ENCODE results near the gene TET3. TPM values are rescaled to one million over a fixed set of nuclear protein-coding genes. Genes with fewer than 3 reads are reported as not detected.

The TET3 gene
- total RNA-seq, 6 experiments from 2014 or later: 3.2 to 3.7 (median 3.4) TPM

DNA sequence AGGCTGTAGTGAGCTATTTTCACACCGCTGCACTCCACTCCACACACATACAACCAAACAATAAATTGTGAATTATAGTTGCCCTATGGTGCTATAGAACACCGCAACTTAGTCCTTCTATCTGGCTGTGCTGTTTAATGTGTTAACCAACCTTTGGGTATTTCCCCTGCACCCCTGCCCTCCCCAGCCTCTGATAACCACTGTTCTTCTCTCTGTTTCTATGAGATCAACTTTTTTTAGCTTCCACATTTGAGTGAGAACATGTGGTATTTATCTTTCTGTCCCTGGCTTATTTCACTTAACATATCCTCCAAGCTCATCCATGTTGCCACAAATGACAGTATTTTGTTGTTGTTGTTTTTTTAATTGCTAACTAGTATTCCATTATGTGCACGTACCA lies 32.5 kb downstream of the TET3 start:
- no peak overlapping the region for H3K4me3 Mint-ChIP-seq
- no peak overlapping the region for H3K27ac Mint-ChIP-seq
- no peaks in the 10 kb centered on the region; the same call in 1 of the 2 replicates for H3K36me3 Mint-ChIP-seq (ENCODE audit: low read depth)
- H3K9me3 Mint-ChIP-seq: no peaks in the 10 kb centered on the region
- no peak for DNase-seq
- peaks cover 1% of the 10 kb centered on the region; the same call in 1 of the 2 replicates for H3K27me3 Mint-ChIP-seq (ENCODE audit: insufficient read depth)
- TF ChIP-seq, protein P1, sequence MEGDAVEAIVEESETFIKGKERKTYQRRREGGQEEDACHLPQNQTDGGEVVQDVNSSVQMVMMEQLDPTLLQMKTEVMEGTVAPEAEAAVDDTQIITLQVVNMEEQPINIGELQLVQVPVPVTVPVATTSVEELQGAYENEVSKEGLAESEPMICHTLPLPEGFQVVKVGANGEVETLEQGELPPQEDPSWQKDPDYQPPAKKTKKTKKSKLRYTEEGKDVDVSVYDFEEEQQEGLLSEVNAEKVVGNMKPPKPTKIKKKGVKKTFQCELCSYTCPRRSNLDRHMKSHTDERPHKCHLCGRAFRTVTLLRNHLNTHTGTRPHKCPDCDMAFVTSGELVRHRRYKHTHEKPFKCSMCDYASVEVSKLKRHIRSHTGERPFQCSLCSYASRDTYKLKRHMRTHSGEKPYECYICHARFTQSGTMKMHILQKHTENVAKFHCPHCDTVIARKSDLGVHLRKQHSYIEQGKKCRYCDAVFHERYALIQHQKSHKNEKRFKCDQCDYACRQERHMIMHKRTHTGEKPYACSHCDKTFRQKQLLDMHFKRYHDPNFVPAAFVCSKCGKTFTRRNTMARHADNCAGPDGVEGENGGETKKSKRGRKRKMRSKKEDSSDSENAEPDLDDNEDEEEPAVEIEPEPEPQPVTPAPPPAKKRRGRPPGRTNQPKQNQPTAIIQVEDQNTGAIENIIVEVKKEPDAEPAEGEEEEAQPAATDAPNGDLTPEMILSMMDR (IDR thresholded peaks at IDR 0.05): no peak
- H3K4me1 Mint-ChIP-seq (ENCODE audit: low read depth): peaks cover 4% of the 10 kb centered on the region; the same call in 1 of the 2 replicates

DNA sequence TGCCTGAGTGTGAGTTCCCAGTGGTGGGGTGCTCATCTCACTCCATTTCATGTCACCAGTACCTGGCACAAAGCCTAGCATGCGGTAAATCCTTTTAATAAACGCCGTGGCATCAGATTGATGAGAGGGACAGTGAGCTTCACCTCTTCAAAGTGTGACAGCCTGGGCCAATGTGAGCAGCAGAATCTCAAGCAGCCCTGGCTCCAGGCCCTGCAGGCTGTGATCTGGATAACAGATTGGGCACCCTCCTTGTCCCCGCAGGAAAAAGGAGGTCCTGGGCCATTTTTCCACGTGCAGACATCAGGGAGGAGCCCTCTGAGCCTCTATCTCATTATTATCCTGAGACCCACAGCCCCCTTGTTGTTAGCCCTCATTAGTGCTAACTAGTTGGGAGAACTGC lies 34.8 kb downstream of the TET3 start:
- H3K27ac Mint-ChIP-seq: no peak overlapping the region
- peaks cover 1% of the 10 kb centered on the region; the same call in 1 of the 2 replicates for H3K27me3 Mint-ChIP-seq (ENCODE audit: insufficient read depth)
- no peaks in the 10 kb centered on the region for H3K9me3 Mint-ChIP-seq
- no peak overlapping the region for H3K4me3 Mint-ChIP-seq
- H3K4me1 Mint-ChIP-seq (ENCODE audit: low read depth): no peaks in the 10 kb centered on the region
- DNase-seq: no peak
- TF ChIP-seq, protein P1 (IDR thresholded peaks at IDR 0.05): no peak
- no peaks in the 10 kb centered on the region; the same call in 1 of the 2 replicates for H3K36me3 Mint-ChIP-seq (ENCODE audit: low read depth)

DNA sequence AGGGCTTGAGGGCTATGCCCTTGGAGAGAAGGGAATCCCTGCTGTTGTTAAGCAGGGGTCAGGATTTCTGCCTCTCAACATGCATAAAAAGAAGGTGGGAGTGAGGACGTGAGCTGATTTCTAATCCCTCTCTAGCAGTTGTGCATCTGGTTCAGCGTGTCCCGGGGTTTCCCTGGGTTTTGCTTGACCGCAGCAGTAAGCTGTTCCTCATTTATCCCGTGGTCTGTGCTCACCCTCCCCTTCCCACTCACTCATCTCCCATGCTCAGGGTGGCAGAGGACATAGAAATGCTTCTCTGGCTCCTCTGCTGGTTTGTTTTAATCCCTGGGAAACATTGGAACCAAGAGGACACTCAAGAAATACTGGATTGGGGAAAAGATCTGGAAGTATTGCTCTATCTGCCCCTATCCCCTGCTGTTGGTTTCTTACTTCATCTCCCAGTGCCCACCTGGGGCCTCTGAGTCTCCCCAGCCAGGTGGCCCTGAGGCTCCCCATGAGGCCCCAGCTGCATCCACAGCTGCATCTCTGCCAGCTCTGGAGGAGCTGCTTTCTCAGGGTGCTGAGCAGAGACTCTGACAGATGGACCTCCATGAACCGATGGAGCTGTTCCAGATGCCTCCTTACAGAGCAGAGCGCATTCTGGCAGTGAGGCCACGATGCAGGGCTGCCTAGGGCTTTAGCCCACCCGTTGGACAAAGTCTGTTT lies 36.1 kb downstream of the TET3 start:
- H3K27ac Mint-ChIP-seq: no peak overlapping the region
- TF ChIP-seq, protein P1 (IDR thresholded peaks at IDR 0.05): no peak
- H3K27me3 Mint-ChIP-seq (ENCODE audit: insufficient read depth): peaks cover 1% of the 10 kb centered on the region; the same call in 1 of the 2 replicates
- H3K4me3 Mint-ChIP-seq: no peak overlapping the region
- no peak for DNase-seq
- H3K9me3 Mint-ChIP-seq: no peaks in the 10 kb centered on the region
- 0 out of 2 replicates have a peak, but pooled peaks cover 6% of the 10 kb centered on the region for H3K4me1 Mint-ChIP-seq (ENCODE audit: low read depth)
- no peaks in the 10 kb centered on the region; the same call in 1 of the 2 replicates for H3K36me3 Mint-ChIP-seq (ENCODE audit: low read depth)

DNA sequence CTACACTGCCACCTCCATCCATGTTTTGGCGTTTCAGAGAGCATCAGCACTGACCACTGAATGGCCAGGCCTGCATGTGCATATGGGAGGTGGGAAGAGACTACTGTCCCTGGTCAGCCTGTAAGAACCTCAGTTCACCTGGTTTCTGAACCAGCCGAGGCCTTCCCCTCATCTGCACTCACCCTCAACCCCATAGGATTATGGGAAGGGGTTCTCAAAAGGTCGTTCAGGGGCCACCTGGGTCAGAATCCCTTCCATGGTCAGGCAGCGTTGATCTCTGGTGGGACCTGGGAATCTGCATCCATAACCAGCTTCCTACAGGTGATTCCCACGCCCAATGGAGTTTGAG lies 36.7 kb downstream of the TET3 start:
- peaks cover 1% of the 10 kb centered on the region; the same call in 1 of the 2 replicates for H3K27me3 Mint-ChIP-seq (ENCODE audit: insufficient read depth)

DNA sequence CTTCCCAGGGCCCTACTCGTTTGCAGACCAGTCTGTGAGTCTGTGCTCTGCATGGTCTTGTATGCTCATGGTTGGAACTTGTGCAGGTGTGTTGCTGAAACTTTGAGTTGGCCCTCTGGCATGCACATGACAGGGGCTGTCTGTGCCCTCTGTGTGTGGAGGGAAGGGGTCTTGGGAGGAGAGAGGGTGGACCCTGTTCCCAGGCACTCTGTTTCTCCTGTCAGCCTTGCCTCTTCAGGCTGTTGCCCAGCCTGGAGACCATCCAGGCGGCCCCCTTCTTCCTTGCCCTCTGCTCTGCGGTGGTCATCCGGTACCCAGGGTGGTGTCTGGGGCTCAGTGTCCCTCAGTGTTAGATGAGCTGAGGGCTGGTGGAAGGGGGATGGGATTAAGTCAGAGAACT lies 39.5 kb downstream of the TET3 start:
- Mint-ChIP-seq H3K27ac (no peak overlapping the region), H3K36me3 (ENCODE audit: low read depth) (peaks cover 14% of the 10 kb centered on the region), H3K9me3 (no peaks in the 10 kb centered on the region), H3K4me1 (ENCODE audit: low read depth) (0 out of 2 replicates have a peak, but pooled peaks cover 12% of the 10 kb centered on the region), H3K27me3 (ENCODE audit: insufficient read depth) (peaks cover 1% of the 10 kb centered on the region; the same call in 1 of the 2 replicates), H3K4me3 (no peak overlapping the region)
- TF ChIP-seq, protein P1 (IDR thresholded peaks at IDR 0.05): no peak
- DNase-seq: no peak

More for the DNA sequence above, 36.7 kb downstream of the TET3 start:
- H3K36me3 Mint-ChIP-seq (ENCODE audit: low read depth): no peaks in the 10 kb centered on the region; the same call in 1 of the 2 replicates
- no peaks in the 10 kb centered on the region for H3K9me3 Mint-ChIP-seq
- 0 out of 2 replicates have a peak, but pooled peaks cover 6% of the 10 kb centered on the region for H3K4me1 Mint-ChIP-seq (ENCODE audit: low read depth)
- TF ChIP-seq, protein P1 (IDR thresholded peaks at IDR 0.05): no peak
- H3K4me3 Mint-ChIP-seq: no peak overlapping the region
- DNase-seq: no peak
- no peak overlapping the region for H3K27ac Mint-ChIP-seq
